Glomerular endothelial cell (primary cell): ENCODE results near the gene STIM1. TPM values are rescaled to one million over a fixed set of nuclear protein-coding genes. Genes with fewer than 3 reads are reported as not detected.

ENCODE experiments used
- total RNA-seq: library from RNA; depleted of rRNA; stranded (reverse); fragments of >200 nt; gene quantifications from 2 replicates; pipeline ENCODE4 v1.2.3, GENCODE V29; 2015

Gene STIM1
- total RNA-seq, 1 donor from 2014 or later: 34.1 TPM

Other genes with a start within 250 kb of the STIM1 start
- 0.23 TPM in 1 of 2 replicates, not detected in the other for gene ART5, start 213.7 kb upstream of the STIM1 start, total RNA-seq
- not detected in 2 replicates for gene ART1, start 210.5 kb upstream of the STIM1 start, total RNA-seq
- gene CHRNA10, start 184.3 kb upstream of the STIM1 start, total RNA-seq: 0.92 and 1.5 TPM in 2 replicates
- 60.9 and 79.4 TPM in 2 replicates for gene NUP98, start 58.1 kb upstream of the STIM1 start, total RNA-seq
- gene PGAP2, start 47.1 kb upstream of the STIM1 start, total RNA-seq: 13.8 and 17.4 TPM in 2 replicates
- 92.0 and 95.3 TPM in 2 replicates for gene RHOG, start 14.7 kb upstream of the STIM1 start, total RNA-seq
- 29.4 and 37.3 TPM in 2 replicates for gene RRM1, start 239.1 kb downstream of the STIM1 start, total RNA-seq